GM12892 (cell line): Measurements from ENCODE around the gene PNRC1. TPM values are rescaled to one million over a fixed set of nuclear protein-coding genes. Genes with fewer than 3 reads are reported as not detected.
A peak's percentile ranks its signal among the peaks of the same experiment; 100 is the strongest.
"Not testable (repeated sequence)": the region's sequence is repeated elsewhere in the genome, so short reads cannot be mapped to it uniquely, and the experiment has no call there.

ENCODE experiments used
- DNase-seq: peaks from one replicate; pipeline ENCODE4 v3.0.0; 2011; ENCODE audit not compliant: insufficient read length
- FAIRE-seq: peaks from 2 replicates; lab custom pipeline; 2011; peaks lifted over from hg19 to GRCh38; lab: Jason Lieb, UNC
- POLR2A ChIP-seq: IDR thresholded peaks from 2 replicates; pipeline ENCODE4 v1.6.1; 2011; ENCODE audit warnings: low read depth, low read length, control low read depth
- POLR2AphosphoS5 ChIP-seq: IDR thresholded peaks from 2 replicates; pipeline ENCODE4 v1.6.1; 2011; ENCODE audit warnings: low read depth, low read length, control low read depth
- TAF1 ChIP-seq: IDR thresholded peaks from 2 replicates; pipeline ENCODE4 v1.6.1; 2011; ENCODE audit warnings: low read depth, mild to moderate bottlenecking, control low read depth, low read length, borderline replicate concordance
- polyA plus RNA-seq: library from polyadenylated mRNA; unstranded; fragments of >200 nt; gene quantifications from one replicate; pipeline ENCODE4 v1.2.1, GENCODE V29; 2012; ENCODE audit warnings: missing spikeins, inconsistent platforms; ENCODE audit not compliant: missing spikeins

Gene PNRC1
- 51.4 TPM for polyA plus RNA-seq

DNA sequence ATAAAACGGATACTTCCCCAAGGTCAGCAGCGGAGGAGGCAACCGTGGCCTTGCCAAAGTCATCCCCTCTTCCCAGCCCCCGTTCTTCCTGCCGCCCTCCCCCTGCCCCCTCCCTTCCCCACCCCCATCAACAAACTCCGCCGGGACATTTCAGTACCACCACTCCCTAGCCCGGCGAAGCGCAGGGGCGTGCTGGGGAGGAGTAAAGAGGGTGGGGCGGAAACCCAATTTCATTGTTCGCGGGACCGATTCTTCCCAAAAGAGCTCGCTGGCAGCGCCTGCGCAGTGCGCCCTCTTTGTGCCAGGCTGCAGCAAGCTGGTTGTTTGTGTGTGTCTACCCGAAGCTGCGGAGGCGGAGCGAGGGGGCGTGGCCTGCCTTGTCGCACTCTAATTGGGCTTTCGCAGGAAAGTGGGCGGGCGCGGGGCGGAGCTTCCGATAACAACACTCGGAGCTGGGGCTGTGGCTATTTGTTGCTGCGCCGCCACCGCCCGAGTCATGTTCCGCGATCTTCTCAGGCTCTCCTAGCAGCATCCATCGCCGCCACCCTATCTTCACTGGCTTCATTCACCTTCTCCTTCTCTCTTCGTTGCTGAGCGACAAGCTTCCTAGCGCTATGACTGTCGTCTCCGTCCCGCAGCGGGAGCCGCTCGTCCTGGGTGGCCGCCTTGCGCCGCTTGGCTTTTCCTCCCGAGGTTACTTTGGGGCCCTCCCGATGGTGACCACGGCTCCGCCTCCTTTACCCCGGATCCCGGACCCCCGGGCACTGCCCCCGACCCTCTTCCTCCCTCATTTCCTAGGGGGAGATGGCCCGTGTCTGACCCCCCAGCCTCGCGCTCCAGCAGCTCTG lies at the start of gene PNRC1:
Gene PNRC1, plus strand, starts transcription at position 471 of the 848 bp plus-strand sequence. Its CDS starts 144 bp downstream, at position 615.
- DNase-seq (peak; percentile 83), FAIRE-seq (peak; percentile 100)
- TF ChIP-seq TAF1, result peak; percentile 95
- TF ChIP-seq POLR2A, result peak; percentile 99
- peak; percentile 99 for TF ChIP-seq POLR2AphosphoS5

GRCh38 chr6:89032599-89032998 lies 48.0 kb upstream of the PNRC1 start:
- no peak for DNase-seq
- no peak for FAIRE-seq
- no peak for TF ChIP-seq POLR2A
- no peak for TF ChIP-seq POLR2AphosphoS5
- no peak for TF ChIP-seq TAF1

DNA sequence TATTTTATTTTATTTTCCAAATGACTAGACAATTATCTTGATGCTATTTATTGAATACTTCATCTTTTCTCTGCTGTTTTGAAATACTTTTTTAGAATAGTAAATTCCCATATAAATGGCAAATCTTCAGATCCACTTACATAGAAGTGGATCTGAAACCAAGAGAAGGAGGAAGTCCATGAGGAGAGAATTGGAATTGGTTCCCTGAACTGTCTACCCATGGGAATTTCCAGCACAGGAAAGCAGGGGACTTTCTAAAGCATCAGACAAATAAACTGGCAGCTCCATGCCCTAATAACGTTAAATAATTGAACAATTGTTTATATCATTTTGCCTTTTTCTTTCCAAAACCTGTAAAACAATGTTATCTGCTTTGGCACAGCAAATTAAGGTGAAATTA lies 47.1 kb upstream of the PNRC1 start:
- no peak for DNase-seq
- FAIRE-seq, result no peak
- TF ChIP-seq POLR2A (no peak), POLR2AphosphoS5 (no peak), TAF1 (no peak)

- not testable (repeated sequence) for DNase-seq, FAIRE-seq
Observed at GRCh38 chr6:89034116-89034515, 46.4 kb upstream of the PNRC1 start.

GRCh38 chr6:89034586-89035251 lies 45.8 kb upstream of the PNRC1 start:
- FAIRE-seq (no peak), DNase-seq (no peak)
- TF ChIP-seq TAF1, result no peak

- no peak for DNase-seq
- peak; percentile 14 for FAIRE-seq
- no peak for TF ChIP-seq POLR2A
- no peak for TF ChIP-seq POLR2AphosphoS5
- no peak for TF ChIP-seq TAF1
Observed at GRCh38 chr6:89035252-89036101, 45.1 kb upstream of the PNRC1 start.

GRCh38 chr6:89037141-89037900 lies 43.2 kb upstream of the PNRC1 start:
- FAIRE-seq (no peak), DNase-seq (no peak)
- TF ChIP-seq POLR2A (no peak), POLR2AphosphoS5 (no peak), TAF1 (no peak)

- DNase-seq, FAIRE-seq: not testable (repeated sequence)
Observed at GRCh38 chr6:89037901-89038293, 42.7 kb upstream of the PNRC1 start.

DNA sequence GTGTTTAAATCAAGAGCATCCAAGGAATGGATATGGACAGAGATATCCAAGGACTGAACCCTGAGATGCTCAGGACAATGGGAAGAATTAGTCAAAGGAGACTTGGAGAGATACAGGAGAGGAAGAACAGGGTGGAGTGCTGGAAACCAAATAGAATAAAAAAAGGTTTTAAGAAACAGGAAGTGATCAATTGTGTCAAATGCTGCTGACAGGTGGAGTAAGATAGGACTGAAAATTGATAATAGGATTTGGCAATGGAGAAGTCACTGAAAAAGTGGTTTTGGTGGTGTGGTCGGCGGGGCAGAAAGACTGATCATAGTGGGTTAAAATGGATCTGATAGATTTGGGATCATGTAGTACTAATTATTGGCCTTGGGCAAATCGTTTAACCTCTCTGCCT lies 37.9 kb upstream of the PNRC1 start:
- no peak for DNase-seq
- no peak for FAIRE-seq
- no peak for TF ChIP-seq POLR2A
- no peak for TF ChIP-seq TAF1
- no peak for TF ChIP-seq POLR2AphosphoS5

DNA sequence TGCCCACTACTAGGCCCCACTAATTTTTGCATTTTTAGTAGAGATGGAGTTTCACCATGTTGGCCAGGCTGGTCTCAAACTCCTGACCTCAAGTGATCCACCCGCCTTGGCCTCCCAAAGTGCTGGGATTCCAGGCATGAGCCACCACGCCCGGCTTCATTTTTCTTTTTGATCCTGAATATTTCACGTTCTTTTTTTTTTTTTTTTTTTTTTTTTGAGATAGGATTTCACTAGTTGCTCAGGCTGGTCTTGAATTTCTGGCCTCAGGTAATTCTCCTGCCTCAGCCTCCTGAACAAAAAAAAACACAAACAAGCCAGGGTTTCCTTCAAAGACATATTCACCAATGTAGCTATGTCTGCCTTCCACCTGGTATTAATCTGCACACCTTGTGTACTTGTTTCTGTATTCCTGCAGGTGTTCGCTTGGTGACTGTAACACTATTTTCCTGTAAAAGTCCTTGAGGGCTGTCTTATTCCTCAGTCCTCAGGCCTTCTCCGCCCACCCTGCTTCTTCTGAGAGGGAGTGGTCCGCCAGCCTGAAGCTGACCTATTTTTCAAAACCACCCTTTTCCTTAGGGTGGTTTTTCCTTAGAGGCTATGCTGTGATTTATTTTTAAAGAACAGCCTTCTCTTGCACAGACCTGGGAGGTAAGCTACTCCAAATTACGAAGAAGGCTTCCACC lies 36.1 kb upstream of the PNRC1 start:
- TF ChIP-seq POLR2AphosphoS5 (no peak), POLR2A (no peak), TAF1 (no peak)
- FAIRE-seq (no peak), DNase-seq (no peak)

GRCh38 chr6:89045011-89045387 lies 35.6 kb upstream of the PNRC1 start:
- DNase-seq, result no peak
- TF ChIP-seq POLR2A (no peak), POLR2AphosphoS5 (no peak), TAF1 (no peak)
- FAIRE-seq, result no peak
